CD4-positive, alpha-beta T cell (primary cell): ENCODE data around the gene ZNF446. TPM values are rescaled to one million over a fixed set of nuclear protein-coding genes. Genes with fewer than 3 reads are reported as not detected.
A peak's percentile ranks its signal among the peaks of the same experiment; 100 is the strongest.

Experiments
- ATAC-seq: fragments of 200-7000 bp; cut with Tn5 transposase; one replicate; pipeline ENCODE4 v1.10.0; 2022; ENCODE audit warnings: mild to moderate bottlenecking; ENCODE audit not compliant: poor library complexity
- CTCF ChIA-PET: fragments of 350-600 bp; sonication (Branson Sonifier 250); formaldehyde crosslinking; loops from one replicate; lab custom pipeline; 2021; ENCODE audit warnings: antibody characterized with exemption, inconsistent platforms; lab: Charles Lee
- POLR2A ChIA-PET: fragments of 350-600 bp; sonication (Branson Sonifier 250); formaldehyde crosslinking; loops from one replicate; lab custom pipeline; 2021; ENCODE audit warnings: antibody characterized with exemption, inconsistent platforms; lab: Charles Lee
- DNase-seq, 14 experiments: peaks; one replicate each; pipeline ENCODE4 v3.0.0-alpha.2; 2013 to 2020; ENCODE audit warnings: mixed read lengths in 2 of 14
- H3K27ac ChIP-seq, 2 donors: one replicate each; pipeline versions ENCODE4 v1.5.1 to v1.7.0; 2013; ENCODE audit warnings: low read length in 2 of 2, low read depth in 1 of 2, mild to moderate bottlenecking in 1 of 2
- H3K27me3 ChIP-seq, 2 experiments: 1 replicate in 1 of 2; 2 replicates in 1 of 2; pipeline versions ENCODE4 v1.6.1 to v1.7.0; 2013; ENCODE audit warnings: low read length in 2 of 2, control low read depth in 1 of 2, mild to moderate bottlenecking in 1 of 2, moderate library complexity in 1 of 2; ENCODE audit not compliant: insufficient read depth in 2 of 2, control insufficient read depth in 1 of 2
- H3K36me3 ChIP-seq: one replicate; pipeline ENCODE4 v1.6.1; 2013; ENCODE audit warnings: low read length, control low read depth; ENCODE audit not compliant: insufficient read depth
- H3K4me1 ChIP-seq: one replicate; pipeline ENCODE4 v1.6.1; 2013; ENCODE audit warnings: low read length, control low read depth; ENCODE audit not compliant: insufficient read depth
- H3K4me3 ChIP-seq: one replicate; pipeline ENCODE4 v1.5.1; 2013; ENCODE audit warnings: mild to moderate bottlenecking, low read length, moderate library complexity
- H3K9me3 ChIP-seq, 2 experiments: 1 replicate in 1 of 2; 2 replicates in 1 of 2; pipeline versions ENCODE4 v1.6.1 to v1.7.0; 2013; ENCODE audit warnings: low read length in 2 of 2, mild to moderate bottlenecking in 2 of 2, control low read depth in 1 of 2, moderate library complexity in 1 of 2; ENCODE audit not compliant: control insufficient read depth in 1 of 2, insufficient read depth in 1 of 2
- H3K27ac Mint-ChIP-seq: one replicate; pipeline ENCODE4 v1.8.0; 2020; ENCODE audit warnings: mixed read lengths
- H3K27me3 Mint-ChIP-seq: one replicate; pipeline ENCODE4 v1.8.0; 2021; ENCODE audit warnings: mixed read lengths
- H3K36me3 Mint-ChIP-seq: one replicate; pipeline ENCODE4 v1.8.0; 2021; ENCODE audit warnings: low read depth, mixed read lengths
- H3K4me1 Mint-ChIP-seq: one replicate; pipeline ENCODE4 v1.8.0; 2021; ENCODE audit warnings: low read depth, mixed read lengths
- H3K4me3 Mint-ChIP-seq: one replicate; pipeline ENCODE4 v1.8.0; 2020; ENCODE audit warnings: mild to moderate bottlenecking, mixed read lengths
- H3K9me3 Mint-ChIP-seq: one replicate; pipeline ENCODE4 v1.8.0; 2020; ENCODE audit warnings: mixed read lengths
- CTCF ChIP-seq: fragments of 200-600 bp; IDR thresholded peaks from one replicate; pipeline ENCODE4 v1.8.0; 2022; ENCODE audit warnings: antibody characterized with exemption, mild to moderate bottlenecking
- intact Hi-C, 2 experiments: fragments of 100-400 bp; cut with DNase I in 1 of 2; cut with micrococcal nuclease in 1 of 2; formaldehyde crosslinking; loops; one replicate each; pipeline versions ENCODE4 v1.15.1 to v1.9.0; 2023 to 2025; cut with DNase I, micrococcal nuclease
- total RNA-seq, 174 experiments: library from RNA in 2 of 174; stranded (reverse) in 2 of 174; gene quantifications; one replicate each; pipeline ENCODE4 v1.2.3 and lab custom pipeline; 2021 to 2026

ZNF446 gene
- total RNA-seq, 2 experiments from 2014 or later = 13.6 to 14.6 TPM

- Histone ChIP-seq H3K4me1 (peaks cover 61% of the 10 kb centered on the region), H3K4me3 (peak overlapping the region; percentile 86), H3K9me3 (no peaks in the 10 kb centered on the region), H3K36me3 (peaks cover 19% of the 10 kb centered on the region), H3K27ac (peak overlapping the region; percentile 87 to 95), H3K27me3 (no peaks in the 10 kb centered on the region)
- ATAC-seq (no peak), DNase-seq (no peak)
- H3K27ac Mint-ChIP-seq = peak overlapping the region; percentile 98
- intact Hi-C loops = loop anchor here (1.0 to 5.0 kb wide), 7 partner anchors 26 to 211 kb away; partner anchors contain the start of genes TRIM28 (in 2 of the 2), ERVK3-1 (in 1 of the 2) and ZSCAN22 (in 1 of the 2)
- POLR2A ChIA-PET = interaction anchor here (0.7 to 3.5 kb wide), 12 partner anchors 17 to 335 kb away, joined by 3 to 56 read pairs (median 10); partner anchors contain the start of genes MZF1, TRIM28, UBE2M and ZNF274
- H3K36me3 Mint-ChIP-seq = peaks cover 30% of the 10 kb centered on the region
- H3K27me3 Mint-ChIP-seq = no peaks in the 10 kb centered on the region
- no peak for TF ChIP-seq CTCF
- peak overlapping the region; percentile 99 for H3K4me3 Mint-ChIP-seq
- CTCF ChIA-PET = interaction anchor here (1.1 to 4.7 kb wide), 12 partner anchors 18 to 156 kb away, joined by 3 to 60 read pairs (median 8); partner anchors contain the start of genes CHMP2A, TRIM28, UBE2M and ZNF324B
- H3K4me1 Mint-ChIP-seq = peaks cover 53% of the 10 kb centered on the region
- no peaks in the 10 kb centered on the region for H3K9me3 Mint-ChIP-seq
These were observed 42.3 kb downstream of the ZNF446 start for GRCh38 chr19:58518256-58519086.

GRCh38 chr19:58519087-58519354, 42.9 kb downstream of the ZNF446 start:
- intact Hi-C loops = loop anchor here (1.0 to 5.0 kb wide), 7 partner anchors 25 to 212 kb away; partner anchors contain the start of genes TRIM28 (in 2 of the 2), ERVK3-1 (in 1 of the 2) and ZSCAN22 (in 1 of the 2)
- H3K9me3 ChIP-seq = no peaks in the 10 kb centered on the region
- H3K27ac ChIP-seq = peak overlapping the region; percentile 87 to 95
- H3K9me3 Mint-ChIP-seq = no peaks in the 10 kb centered on the region
- CTCF ChIA-PET = interaction anchor here (1.1 to 4.7 kb wide), 12 partner anchors 18 to 156 kb away, joined by 3 to 60 read pairs (median 8); partner anchors contain the start of genes CHMP2A, TRIM28, UBE2M and ZNF324B
- peak overlapping the region; percentile 99 for H3K4me3 Mint-ChIP-seq
- H3K4me1 Mint-ChIP-seq = peaks cover 48% of the 10 kb centered on the region
- no peaks in the 10 kb centered on the region for H3K27me3 Mint-ChIP-seq
- no peaks in the 10 kb centered on the region for H3K27me3 ChIP-seq
- POLR2A ChIA-PET = interaction anchor here (1.0 to 3.5 kb wide), 12 partner anchors 17 to 336 kb away, joined by 4 to 56 read pairs (median 15); partner anchors contain the start of genes CHMP2A, MZF1, TRIM28 and UBE2M
- H3K4me1 ChIP-seq = peaks cover 57% of the 10 kb centered on the region
- H3K4me3 ChIP-seq = peak overlapping the region; percentile 86
- no peak for TF ChIP-seq CTCF
- peak in 13 of 14 experiments; percentile 26 to 78 (median 43) for DNase-seq
- peaks cover 19% of the 10 kb centered on the region for H3K36me3 ChIP-seq
- ATAC-seq = peak; percentile 25
- H3K27ac Mint-ChIP-seq = peak overlapping the region; percentile 98
- peaks cover 29% of the 10 kb centered on the region for H3K36me3 Mint-ChIP-seq
